Measurements from ENCODE around the gene TMEM235.

Gene TMEM235

DNA sequence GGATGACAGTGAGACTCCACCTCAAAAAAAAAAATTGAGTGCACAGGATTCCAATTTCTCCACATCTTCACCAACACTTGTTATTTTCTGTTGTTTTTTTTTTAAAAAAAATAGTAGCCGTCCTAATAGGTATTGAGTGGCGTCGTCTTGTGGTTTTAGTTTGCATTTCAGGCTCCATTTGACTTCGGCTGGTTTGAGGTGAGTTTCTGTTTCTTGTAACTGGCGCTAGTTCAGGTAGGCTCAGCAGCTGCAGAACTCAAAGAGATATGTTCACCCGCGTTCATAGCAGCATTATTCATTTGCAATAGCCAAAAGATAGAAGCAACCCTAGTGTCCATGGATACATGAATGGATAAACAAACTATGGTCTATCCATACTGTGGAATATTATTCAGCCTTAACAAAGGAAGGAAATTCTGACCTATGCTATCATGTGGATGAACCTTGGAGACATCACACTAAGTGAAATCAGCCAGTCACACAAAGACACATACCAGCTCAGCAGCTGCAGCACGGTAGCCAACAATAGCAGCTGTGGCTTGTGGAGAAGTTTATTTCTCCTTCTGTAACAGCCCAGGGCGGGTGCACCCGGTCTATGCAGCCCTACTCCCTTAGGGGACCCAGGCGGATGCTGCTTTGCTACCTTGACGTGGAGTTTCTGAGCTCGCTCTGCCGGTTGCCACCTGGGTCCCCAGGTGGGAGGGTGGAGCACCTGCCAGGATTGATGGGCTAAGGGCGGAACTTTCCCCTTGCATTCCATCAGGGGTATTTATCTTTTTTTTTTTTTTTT is 44.9 kb downstream of the TMEM235 start:
- H2BK15ac ChIP-seq (ENCODE audit: low read depth, poor library complexity, severe bottlenecking) = no peak overlapping the region
- H3K27me3 ChIP-seq (ENCODE audit: control insufficient read depth in 1 of 2, insufficient read depth in 1 of 2, low read length in 2 of 2) = peaks cover 5 to 47% of the 10 kb centered on the region in 2 experiments
- H3K9me3 ChIP-seq (ENCODE audit: control insufficient read depth, low read length) = no peaks in the 10 kb centered on the region
- H2BK120ac ChIP-seq (ENCODE audit: low read depth, low read length) = no peak overlapping the region
- no peak overlapping the region for H3K27ac ChIP-seq (ENCODE audit: low read length, poor library complexity, severe bottlenecking)
- no peak overlapping the region for H2AFZ ChIP-seq (ENCODE audit: low read depth, low read length)
- no peak overlapping the region for H2BK12ac ChIP-seq (ENCODE audit: low read length in 2 of 2)
- H3K4ac ChIP-seq (ENCODE audit: low read depth in 1 of 2, low read length in 2 of 2) = no peak overlapping the region
- peaks cover 23% of the 10 kb centered on the region for H3K4me1 ChIP-seq (ENCODE audit: control insufficient read depth, insufficient read depth, low read depth, low read length)
- no peak for DNase-seq
- no peak overlapping the region for H3K9ac ChIP-seq (ENCODE audit: low read length)
- WGBS = 93% methylated on average over 12 of the region's 15 CpGs
- H4K8ac ChIP-seq (ENCODE audit: low read length) = no peak overlapping the region
- no peak overlapping the region for H3K18ac ChIP-seq (ENCODE audit: low read depth in 1 of 2, low read length in 2 of 2)
- no peak overlapping the region for H2BK5ac ChIP-seq (ENCODE audit: low read depth, low read length, poor library complexity, severe bottlenecking)
- no peak overlapping the region for H4K91ac ChIP-seq (ENCODE audit: low read length)
- no peak overlapping the region for H2AK5ac ChIP-seq (ENCODE audit: low read length, severe bottlenecking)
- H3K36me3 ChIP-seq (ENCODE audit: control insufficient read depth in 1 of 2, insufficient read depth in 2 of 2, low read depth in 1 of 2, low read length in 2 of 2) = no peaks in the 10 kb centered on the region
- no peaks in the 10 kb centered on the region for H3K79me1 ChIP-seq (replicated peaks; ENCODE audit: low read length, poor library complexity, severe bottlenecking)
- H3K4me2 ChIP-seq (ENCODE audit: low read length, poor library complexity, severe bottlenecking) = no peak overlapping the region
- H3K23ac ChIP-seq (ENCODE audit: low read length in 2 of 2) = no peak overlapping the region
- no peak overlapping the region for H3K14ac ChIP-seq (ENCODE audit: low read length in 2 of 2)
- H3K4me3 ChIP-seq (ENCODE audit: insufficient read depth in 1 of 2, low read depth in 1 of 2, low read length in 2 of 2) = no peak overlapping the region

DNA sequence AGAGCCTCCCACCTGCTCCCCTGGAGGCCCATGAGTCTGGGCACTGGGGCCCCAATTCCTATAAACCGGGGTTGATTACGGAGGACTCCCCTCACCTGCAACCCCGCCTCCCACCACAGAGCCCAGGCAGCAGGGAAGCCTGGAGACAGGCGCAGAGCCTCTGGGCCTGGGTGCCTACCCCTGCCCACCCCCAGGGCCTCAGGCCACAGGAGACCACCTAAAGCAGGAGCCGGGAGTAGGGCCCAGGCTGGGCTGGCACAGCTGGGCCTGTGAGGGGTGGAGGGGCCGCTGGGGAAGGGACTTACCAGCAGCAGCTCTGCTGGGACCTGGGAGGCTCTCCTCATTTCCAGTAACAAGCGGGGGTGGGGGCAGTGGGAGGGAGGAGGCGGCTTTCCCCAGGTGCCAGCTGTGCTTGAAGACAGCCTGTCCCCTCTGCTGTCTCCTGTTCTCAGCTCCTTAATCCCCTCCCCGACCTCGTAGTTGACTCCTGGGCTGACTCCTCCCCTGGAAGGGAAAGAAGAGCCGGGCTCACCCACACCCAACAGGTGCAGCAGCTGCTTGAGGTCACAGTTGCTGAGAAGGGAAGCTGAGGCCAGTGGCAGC is 46.8 kb downstream of the TMEM235 start:
- Histone ChIP-seq H4K91ac (ENCODE audit: low read length) (peak overlapping the region; percentile 50), H3K4me2 (ENCODE audit: low read length, poor library complexity, severe bottlenecking) (no peak overlapping the region), H3K18ac (ENCODE audit: low read depth in 1 of 2, low read length in 2 of 2) (peak overlapping the region in 1 of 2 experiments; percentile 62), H3K9ac (ENCODE audit: low read length) (no peak overlapping the region), H4K8ac (ENCODE audit: low read length) (peak overlapping the region; percentile 17), H3K36me3 (ENCODE audit: control insufficient read depth in 1 of 2, insufficient read depth in 2 of 2, low read depth in 1 of 2, low read length in 2 of 2) (peaks cover 0 to 3% of the 10 kb centered on the region in 2 experiments), H2BK5ac (ENCODE audit: low read depth, low read length, poor library complexity, severe bottlenecking) (peak overlapping the region; percentile 33), H3K14ac (ENCODE audit: low read length in 2 of 2) (no peak overlapping the region), H2BK120ac (ENCODE audit: low read depth, low read length) (peak overlapping the region; percentile 34), H2AFZ (ENCODE audit: low read depth, low read length) (no peak overlapping the region), H2BK12ac (ENCODE audit: low read length in 2 of 2) (peak overlapping the region; percentile 67 to 93), H3K9me3 (ENCODE audit: control insufficient read depth, low read length) (no peaks in the 10 kb centered on the region), H3K79me1 (replicated peaks; ENCODE audit: low read length, poor library complexity, severe bottlenecking) (no peaks in the 10 kb centered on the region), H2AK5ac (ENCODE audit: low read length, severe bottlenecking) (peak overlapping the region; percentile 27), H3K4me1 (ENCODE audit: control insufficient read depth, insufficient read depth, low read depth, low read length) (peaks cover 17% of the 10 kb centered on the region), H3K27ac (ENCODE audit: low read length, poor library complexity, severe bottlenecking) (no peak overlapping the region), H2BK15ac (ENCODE audit: low read depth, poor library complexity, severe bottlenecking) (no peak overlapping the region), H3K4me3 (ENCODE audit: insufficient read depth in 1 of 2, low read depth in 1 of 2, low read length in 2 of 2) (no peak overlapping the region), H3K4ac (ENCODE audit: low read depth in 1 of 2, low read length in 2 of 2) (peak overlapping the region; percentile 1 to 93), H3K27me3 (ENCODE audit: control insufficient read depth in 1 of 2, insufficient read depth in 1 of 2, low read length in 2 of 2) (peaks cover 5 to 27% of the 10 kb centered on the region in 2 experiments), H3K23ac (ENCODE audit: low read length in 2 of 2) (no peak overlapping the region)
- 63% methylated on average over 8 of the region's 11 CpGs for WGBS
- DNase-seq = no peak

DNA sequence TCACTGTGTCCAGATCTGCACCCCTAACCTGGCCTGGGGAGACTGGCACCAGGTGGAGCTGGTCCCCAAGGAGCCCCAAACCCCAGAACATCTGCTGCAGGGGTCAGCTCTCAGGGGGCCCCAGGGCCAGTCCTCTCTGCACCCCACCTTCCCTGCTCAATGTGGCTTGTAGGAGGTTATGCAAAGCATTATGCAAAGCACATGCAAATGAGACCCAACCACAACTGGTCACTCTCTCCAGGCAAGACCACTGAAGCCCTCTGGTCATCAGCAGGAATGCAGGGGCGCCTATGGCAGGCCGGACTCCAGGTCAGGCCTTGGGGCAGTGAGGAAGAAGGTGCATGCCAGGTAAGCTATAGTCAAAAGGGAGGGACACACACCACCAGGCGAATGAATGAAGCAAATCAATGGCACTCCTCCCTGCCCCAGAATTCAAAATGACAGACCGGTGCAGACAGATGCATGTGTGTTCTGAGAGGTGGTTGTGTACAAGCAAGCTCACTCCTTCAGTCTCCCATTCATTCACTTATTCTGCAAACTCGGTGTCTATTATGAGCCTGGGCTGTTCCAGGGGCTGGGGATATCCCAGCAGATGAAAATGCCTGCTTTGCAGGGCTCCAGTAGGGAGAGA is 48.0 kb downstream of the TMEM235 start:
- H3K9me3 ChIP-seq (ENCODE audit: control insufficient read depth, low read length) = no peaks in the 10 kb centered on the region

More for the DNA sequence above, 48.0 kb downstream of the TMEM235 start:
- Histone ChIP-seq H3K27me3 (ENCODE audit: control insufficient read depth in 1 of 2, insufficient read depth in 1 of 2, low read length in 2 of 2) (peaks cover 5 to 18% of the 10 kb centered on the region in 2 experiments), H3K4me2 (ENCODE audit: low read length, poor library complexity, severe bottlenecking) (no peak overlapping the region), H2BK15ac (ENCODE audit: low read depth, poor library complexity, severe bottlenecking) (no peak overlapping the region), H4K91ac (ENCODE audit: low read length) (no peak overlapping the region), H4K8ac (ENCODE audit: low read length) (no peak overlapping the region), H2BK5ac (ENCODE audit: low read depth, low read length, poor library complexity, severe bottlenecking) (no peak overlapping the region), H2AFZ (ENCODE audit: low read depth, low read length) (no peak overlapping the region), H2BK120ac (ENCODE audit: low read depth, low read length) (no peak overlapping the region), H2AK5ac (ENCODE audit: low read length, severe bottlenecking) (no peak overlapping the region), H3K4me3 (ENCODE audit: insufficient read depth in 1 of 2, low read depth in 1 of 2, low read length in 2 of 2) (no peak overlapping the region), H2BK12ac (ENCODE audit: low read length in 2 of 2) (no peak overlapping the region), H3K4ac (ENCODE audit: low read depth in 1 of 2, low read length in 2 of 2) (no peak overlapping the region), H3K9ac (ENCODE audit: low read length) (no peak overlapping the region), H3K23ac (ENCODE audit: low read length in 2 of 2) (no peak overlapping the region), H3K36me3 (ENCODE audit: control insufficient read depth in 1 of 2, insufficient read depth in 2 of 2, low read depth in 1 of 2, low read length in 2 of 2) (peaks cover 0 to 3% of the 10 kb centered on the region in 2 experiments), H3K27ac (ENCODE audit: low read length, poor library complexity, severe bottlenecking) (no peak overlapping the region), H3K18ac (ENCODE audit: low read depth in 1 of 2, low read length in 2 of 2) (peak overlapping the region in 1 of 2 experiments; percentile 18), H3K14ac (ENCODE audit: low read length in 2 of 2) (no peak overlapping the region), H3K79me1 (replicated peaks; ENCODE audit: low read length, poor library complexity, severe bottlenecking) (no peaks in the 10 kb centered on the region), H3K4me1 (ENCODE audit: control insufficient read depth, insufficient read depth, low read depth, low read length) (peaks cover 20% of the 10 kb centered on the region)
- 93% methylated on average over 4 of the region's 5 CpGs for WGBS
- DNase-seq = no peak
